OCI-LY3 (cell line): ENCODE data around the gene DDX25.

ENCODE experiments used
- H2AFZ ChIP-seq: fragments of 200-600, 300-600 bp; shearing (Covaris generic); 2 replicates; pipeline ENCODE4 v1.6.0; 2014; ENCODE audit warnings: antibody characterized with exemption, low read depth, low read length
- H3K27ac ChIP-seq: fragments of 200-600, 300-600 bp; sonication (generic); 2 replicates; pipeline ENCODE4 v1.5.1; 2014; ENCODE audit warnings: mild to moderate bottlenecking, low read length, moderate library complexity, mixed read lengths
- H3K27me3 ChIP-seq: fragments of 200-600, 300-600 bp; sonication (generic); 2 replicates; pipeline ENCODE4 v1.6.1; 2014; ENCODE audit warnings: low read depth, low read length, mixed read lengths
- H3K36me3 ChIP-seq: fragments of 200-600, 300-600 bp; sonication (generic); replicated peaks from 2 replicates; pipeline ENCODE3; 2014; ENCODE audit warnings: low read depth, low read length, mixed read lengths
- H3K4me1 ChIP-seq: fragments of 300-600, 200-600 bp; sonication (generic); 2 replicates; pipeline ENCODE4 v1.6.1; 2014; ENCODE audit warnings: low read length, mixed read lengths
- H3K4me2 ChIP-seq: fragments of 200-600, 300-600 bp; sonication (generic); 2 replicates; pipeline ENCODE4 v1.6.1; 2014; ENCODE audit warnings: low read length, mixed read lengths
- H3K4me3 ChIP-seq: fragments of 300-600, 200-600 bp; sonication (generic); 2 replicates; pipeline ENCODE4 v1.5.1; 2014; ENCODE audit warnings: antibody characterized with exemption, mild to moderate bottlenecking, low read length, moderate library complexity
- H3K79me2 ChIP-seq: fragments of 300-600, 200-600 bp; shearing (Covaris generic); 2 replicates; pipeline ENCODE4 v1.6.1; 2014; ENCODE audit warnings: mild to moderate bottlenecking, low read length, mixed read lengths
- H3K9ac ChIP-seq: fragments of 300-600, 200-600 bp; shearing (Covaris generic); 2 replicates; pipeline ENCODE4 v1.6.0; 2014; ENCODE audit warnings: mild to moderate bottlenecking, low read length, moderate library complexity
- H3K9me3 ChIP-seq: fragments of 200-600, 300-600 bp; shearing (Covaris generic); 2 replicates; pipeline ENCODE4 v1.6.1; 2014; ENCODE audit warnings: low read length, mixed read lengths; ENCODE audit not compliant: insufficient read depth
- H4K20me1 ChIP-seq: fragments of 200-600, 300-600 bp; sonication (generic); 2 replicates; pipeline ENCODE4 v1.6.1; 2016; ENCODE audit warnings: low read length, mixed read lengths; ENCODE audit not compliant: insufficient read depth
- EZH2phosphoT487 ChIP-seq: fragments of 200-600 bp; shearing (Covaris generic); IDR thresholded peaks from 2 replicates; pipeline ENCODE4 v1.6.1; 2018; ENCODE audit warnings: antibody characterized with exemption, mixed run types, low read depth
- TF ChIP-seq, protein P1 (sequence below): fragments of 200-600, 300-600 bp; sonication (generic); IDR thresholded peaks from 2 replicates; pipeline ENCODE4 v1.5.1; 2014; ENCODE audit warnings: antibody characterized with exemption, low read length, low read depth

The DDX25 gene

DNA sequence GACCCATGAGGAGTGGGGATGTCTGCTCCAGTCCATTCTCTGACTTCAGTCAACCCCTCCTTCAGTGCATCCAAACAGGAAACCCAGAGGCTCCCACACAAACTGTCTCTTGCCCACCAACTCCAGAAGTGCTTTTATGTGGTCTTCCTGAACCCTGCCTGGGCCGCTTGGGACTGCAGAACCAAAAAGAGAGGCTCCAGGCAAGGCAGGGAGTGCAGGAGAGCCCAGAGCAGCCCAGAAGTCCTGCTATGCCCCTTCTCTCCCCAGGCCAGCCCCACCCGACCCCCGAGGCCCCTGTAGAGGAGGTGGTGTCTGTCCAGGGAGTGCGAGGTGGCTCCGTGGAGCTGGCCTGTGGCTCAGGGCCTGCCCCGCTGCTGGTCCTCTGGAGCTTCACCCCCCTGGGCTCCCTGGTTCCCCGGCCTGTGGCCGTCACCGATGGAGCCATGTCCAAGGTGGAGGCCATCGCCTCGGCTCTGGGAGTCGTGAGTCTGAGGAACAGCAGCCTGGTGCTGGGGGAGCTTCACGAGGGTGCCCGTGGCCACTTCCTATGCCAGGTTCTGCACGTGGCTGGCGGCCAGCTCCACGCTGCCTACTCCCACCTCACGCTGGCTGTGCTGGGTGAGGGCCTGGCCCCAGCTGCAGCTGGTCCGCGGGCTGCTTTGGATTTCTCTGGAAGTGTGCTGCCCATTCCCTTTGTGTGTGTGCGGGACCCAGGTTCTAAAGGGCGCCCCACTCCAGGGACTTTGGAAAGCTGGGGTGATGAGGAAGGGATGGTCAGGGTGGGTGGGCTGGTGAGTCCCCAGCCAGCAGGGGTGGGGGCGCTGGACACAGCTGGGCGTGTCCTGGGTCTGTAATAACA is 43.3 kb downstream of the DDX25 start:
- Histone ChIP-seq H3K4me3 (no peak overlapping the region), H3K27me3 (no peaks in the 10 kb centered on the region), H2AFZ (no peak overlapping the region), H3K4me1 (no peaks in the 10 kb centered on the region), H4K20me1 (no peaks in the 10 kb centered on the region), H3K27ac (no peak overlapping the region), H3K79me2 (no peaks in the 10 kb centered on the region), H3K36me3 (no peaks in the 10 kb centered on the region), H3K9ac (no peak overlapping the region), H3K9me3 (no peaks in the 10 kb centered on the region), H3K4me2 (no peak overlapping the region)
- TF ChIP-seq EZH2phosphoT487 = no peak
- TF ChIP-seq, protein P1, sequence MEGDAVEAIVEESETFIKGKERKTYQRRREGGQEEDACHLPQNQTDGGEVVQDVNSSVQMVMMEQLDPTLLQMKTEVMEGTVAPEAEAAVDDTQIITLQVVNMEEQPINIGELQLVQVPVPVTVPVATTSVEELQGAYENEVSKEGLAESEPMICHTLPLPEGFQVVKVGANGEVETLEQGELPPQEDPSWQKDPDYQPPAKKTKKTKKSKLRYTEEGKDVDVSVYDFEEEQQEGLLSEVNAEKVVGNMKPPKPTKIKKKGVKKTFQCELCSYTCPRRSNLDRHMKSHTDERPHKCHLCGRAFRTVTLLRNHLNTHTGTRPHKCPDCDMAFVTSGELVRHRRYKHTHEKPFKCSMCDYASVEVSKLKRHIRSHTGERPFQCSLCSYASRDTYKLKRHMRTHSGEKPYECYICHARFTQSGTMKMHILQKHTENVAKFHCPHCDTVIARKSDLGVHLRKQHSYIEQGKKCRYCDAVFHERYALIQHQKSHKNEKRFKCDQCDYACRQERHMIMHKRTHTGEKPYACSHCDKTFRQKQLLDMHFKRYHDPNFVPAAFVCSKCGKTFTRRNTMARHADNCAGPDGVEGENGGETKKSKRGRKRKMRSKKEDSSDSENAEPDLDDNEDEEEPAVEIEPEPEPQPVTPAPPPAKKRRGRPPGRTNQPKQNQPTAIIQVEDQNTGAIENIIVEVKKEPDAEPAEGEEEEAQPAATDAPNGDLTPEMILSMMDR = no peak

- H3K9me3 ChIP-seq = no peaks in the 10 kb centered on the region
- no peaks in the 10 kb centered on the region for H3K4me1 ChIP-seq
- no peaks in the 10 kb centered on the region for H4K20me1 ChIP-seq
- no peak overlapping the region for H2AFZ ChIP-seq
- no peak overlapping the region for H3K9ac ChIP-seq
- no peaks in the 10 kb centered on the region for H3K36me3 ChIP-seq
- no peak overlapping the region for H3K4me2 ChIP-seq
- H3K27me3 ChIP-seq = no peaks in the 10 kb centered on the region
- H3K27ac ChIP-seq = no peak overlapping the region
- TF ChIP-seq EZH2phosphoT487 = no peak
- TF ChIP-seq, protein P1 = no peak
- H3K79me2 ChIP-seq = no peaks in the 10 kb centered on the region
- H3K4me3 ChIP-seq = no peak overlapping the region
Observed at GRCh38 chr11:125948278-125949051, 44.2 kb downstream of the DDX25 start.

DNA sequence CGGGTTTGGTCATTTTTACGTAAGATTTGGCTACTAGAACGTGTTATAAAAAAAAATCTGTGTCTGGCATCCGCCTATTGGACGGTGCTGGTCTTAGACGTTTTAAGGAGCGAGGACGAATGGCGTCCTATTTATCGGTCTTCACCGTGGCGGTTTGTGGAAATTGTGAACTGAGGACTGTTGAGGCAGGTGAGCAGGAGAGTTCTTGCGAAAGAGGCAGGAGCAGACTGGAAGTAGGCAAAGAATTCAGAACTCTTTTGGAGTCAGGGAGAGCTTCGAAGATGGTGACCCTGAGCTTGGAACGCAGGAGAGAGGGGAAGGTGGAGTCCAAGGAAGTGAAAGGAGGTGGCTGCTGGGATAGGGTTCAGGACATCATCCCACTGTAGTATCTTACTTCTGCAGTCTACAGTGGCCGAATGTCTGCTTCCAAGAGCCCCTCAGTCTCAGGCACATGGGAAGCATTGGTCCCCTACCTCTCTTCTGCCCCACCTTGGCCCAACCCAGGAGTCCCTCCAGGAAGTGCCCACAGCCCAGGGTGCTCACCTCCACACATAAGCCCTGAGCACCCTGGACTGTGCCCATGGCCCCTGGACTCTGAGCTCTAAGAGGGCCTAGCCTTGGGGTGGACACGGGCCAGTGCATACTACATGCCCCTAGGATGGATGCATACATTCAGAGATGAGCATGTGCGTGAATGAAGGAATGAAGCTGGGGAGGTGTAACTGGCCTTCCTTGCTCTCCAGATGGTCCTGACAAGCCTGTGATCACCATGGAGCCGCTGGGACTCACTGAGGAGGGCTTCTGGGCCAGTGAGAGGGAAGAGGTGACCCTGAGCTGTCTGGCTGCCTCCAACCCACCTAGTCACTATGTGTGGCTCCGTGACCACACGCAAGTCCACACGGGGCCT is 45.2 kb downstream of the DDX25 start:
- Histone ChIP-seq H3K4me2 (no peak overlapping the region), H3K9me3 (no peaks in the 10 kb centered on the region), H3K27me3 (no peaks in the 10 kb centered on the region), H2AFZ (no peak overlapping the region), H3K4me1 (no peaks in the 10 kb centered on the region), H4K20me1 (no peaks in the 10 kb centered on the region), H3K4me3 (no peak overlapping the region), H3K27ac (no peak overlapping the region), H3K79me2 (no peaks in the 10 kb centered on the region), H3K36me3 (no peaks in the 10 kb centered on the region), H3K9ac (no peak overlapping the region)
- TF ChIP-seq, protein P1 = no peak
- TF ChIP-seq EZH2phosphoT487 = no peak
